ENCODE data around the gene ACSM6.

The ACSM6 gene

DNA sequence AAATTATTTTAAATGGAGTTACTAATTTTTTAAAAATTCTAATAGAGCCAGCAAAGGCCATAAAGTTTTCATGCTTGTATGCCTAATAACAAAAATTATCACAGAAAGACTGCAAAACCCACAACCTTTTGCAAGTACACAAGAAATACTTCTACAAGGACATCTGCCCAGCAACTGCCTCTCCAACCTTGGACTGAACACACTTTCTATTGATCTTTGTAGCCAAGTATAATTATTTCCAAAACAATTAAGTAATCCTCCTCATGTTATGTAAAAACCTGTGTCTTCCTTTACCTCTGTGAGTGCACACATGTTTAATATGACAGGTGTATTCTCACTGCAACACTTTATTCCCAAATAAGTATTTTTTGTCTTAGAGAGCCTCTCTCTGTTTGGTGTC lies 16.6 kb upstream of the ACSM6 start (continued):
- TF ChIP-seq ESRRG (CRISPR knock-in tag; IDR thresholded peaks at IDR 0.05), result no peak
- TF ChIP-seq TOX (CRISPR knock-in tag; IDR thresholded peaks at IDR 0.05; ENCODE audit: borderline replicate concordance), result no peak
- no peak for TF ChIP-seq ISL1 (CRISPR knock-in tag; IDR thresholded peaks at IDR 0.05)
- TF ChIP-seq ZFP3 (CRISPR knock-in tag; IDR thresholded peaks at IDR 0.05), result no peak
- TF ChIP-seq ZNF8 (CRISPR knock-in tag; IDR thresholded peaks at IDR 0.05), result no peak
- no peak for TF ChIP-seq ZC3H10 (CRISPR knock-in tag; IDR thresholded peaks at IDR 0.05)
- TF ChIP-seq GLIS3 (CRISPR knock-in tag; IDR thresholded peaks at IDR 0.05), result no peak

DNA sequence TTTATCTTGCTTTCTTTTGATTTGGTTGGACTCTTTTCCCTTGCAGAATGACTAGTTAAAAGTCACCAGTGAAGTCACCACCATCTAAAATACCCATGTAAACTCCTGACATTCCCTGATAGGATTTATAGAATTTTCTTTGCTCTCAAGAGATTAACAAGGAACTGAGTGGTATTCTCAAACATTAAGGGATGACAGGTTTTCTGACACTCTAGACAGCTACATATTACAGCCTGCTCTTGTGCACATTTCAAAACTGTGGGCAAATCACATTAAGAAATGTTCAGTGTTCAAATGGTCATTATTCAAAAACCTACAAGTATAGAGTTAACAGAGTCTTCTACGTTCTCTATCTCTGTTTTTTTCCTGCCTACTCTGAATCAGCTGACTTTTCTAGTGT lies 15.8 kb upstream of the ACSM6 start:
- no peak for TF ChIP-seq CSDC2 (CRISPR knock-in tag; IDR thresholded peaks at IDR 0.05)
- TF ChIP-seq OSR1 (CRISPR knock-in tag; IDR thresholded peaks at IDR 0.05), result no peak
- no peak for TF ChIP-seq PPARA (CRISPR knock-in tag; IDR thresholded peaks at IDR 0.05; ENCODE audit: borderline replicate concordance)
- no peak for TF ChIP-seq ZC3H10 (CRISPR knock-in tag; IDR thresholded peaks at IDR 0.05)
- no peak for TF ChIP-seq ZFP30 (CRISPR knock-in tag; IDR thresholded peaks at IDR 0.05)
- TF ChIP-seq TSHZ2 (CRISPR knock-in tag; IDR thresholded peaks at IDR 0.05), result no peak
- TF ChIP-seq POU6F1 (CRISPR knock-in tag; IDR thresholded peaks at IDR 0.05; ENCODE audit: borderline replicate concordance, low read depth), result no peak
- no peak for TF ChIP-seq ZFP3 (CRISPR knock-in tag; IDR thresholded peaks at IDR 0.05)
- TF ChIP-seq, protein P1, sequence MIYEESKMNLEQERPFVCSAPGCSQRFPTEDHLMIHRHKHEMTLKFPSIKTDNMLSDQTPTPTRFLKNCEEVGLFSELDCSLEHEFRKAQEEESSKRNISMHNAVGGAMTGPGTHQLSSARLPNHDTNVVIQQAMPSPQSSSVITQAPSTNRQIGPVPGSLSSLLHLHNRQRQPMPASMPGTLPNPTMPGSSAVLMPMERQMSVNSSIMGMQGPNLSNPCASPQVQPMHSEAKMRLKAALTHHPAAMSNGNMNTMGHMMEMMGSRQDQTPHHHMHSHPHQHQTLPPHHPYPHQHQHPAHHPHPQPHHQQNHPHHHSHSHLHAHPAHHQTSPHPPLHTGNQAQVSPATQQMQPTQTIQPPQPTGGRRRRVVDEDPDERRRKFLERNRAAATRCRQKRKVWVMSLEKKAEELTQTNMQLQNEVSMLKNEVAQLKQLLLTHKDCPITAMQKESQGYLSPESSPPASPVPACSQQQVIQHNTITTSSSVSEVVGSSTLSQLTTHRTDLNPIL (CRISPR knock-in tag; IDR thresholded peaks at IDR 0.05; ENCODE audit: low read depth), result no peak
- no peak for TF ChIP-seq TCF4 (CRISPR knock-in tag; IDR thresholded peaks at IDR 0.05; ENCODE audit: borderline replicate concordance)
- TF ChIP-seq ZNF8 (CRISPR knock-in tag; IDR thresholded peaks at IDR 0.05), result no peak
- no peak for TF ChIP-seq SNAI2 (CRISPR knock-in tag; IDR thresholded peaks at IDR 0.05)
- no peak for TF ChIP-seq RARB (CRISPR knock-in tag; IDR thresholded peaks at IDR 0.05)
- no peak for TF ChIP-seq ARNTL (CRISPR knock-in tag; IDR thresholded peaks at IDR 0.05; ENCODE audit: borderline replicate concordance, low read depth)
- no peak for TF ChIP-seq TOX (CRISPR knock-in tag; IDR thresholded peaks at IDR 0.05; ENCODE audit: borderline replicate concordance)
- no peak for ATAC-seq

GRCh38 chr10:95178797-95179196 lies 15.2 kb upstream of the ACSM6 start:
- no peak for TF ChIP-seq ZC3H10 (CRISPR knock-in tag; IDR thresholded peaks at IDR 0.05)
- TF ChIP-seq PPARA (CRISPR knock-in tag; IDR thresholded peaks at IDR 0.05; ENCODE audit: borderline replicate concordance), result no peak
- TF ChIP-seq BACH2 (CRISPR knock-in tag; IDR thresholded peaks at IDR 0.05; ENCODE audit: borderline replicate concordance), result no peak
- TF ChIP-seq ZFP3 (CRISPR knock-in tag; IDR thresholded peaks at IDR 0.05), result no peak
- TF ChIP-seq OSR1 (CRISPR knock-in tag; IDR thresholded peaks at IDR 0.05), result no peak
- TF ChIP-seq TCF4 (CRISPR knock-in tag; IDR thresholded peaks at IDR 0.05; ENCODE audit: borderline replicate concordance), result no peak
- TF ChIP-seq ARNTL (CRISPR knock-in tag; IDR thresholded peaks at IDR 0.05; ENCODE audit: borderline replicate concordance, low read depth), result no peak
- TF ChIP-seq TSHZ2 (CRISPR knock-in tag; IDR thresholded peaks at IDR 0.05), result no peak
- TF ChIP-seq POU6F1 (CRISPR knock-in tag; IDR thresholded peaks at IDR 0.05; ENCODE audit: borderline replicate concordance, low read depth), result no peak
- no peak for TF ChIP-seq ZNF565 (CRISPR knock-in tag; conservative IDR thresholded peaks at IDR 0.05; ENCODE audit: low read depth)
- TF ChIP-seq, protein P2, sequence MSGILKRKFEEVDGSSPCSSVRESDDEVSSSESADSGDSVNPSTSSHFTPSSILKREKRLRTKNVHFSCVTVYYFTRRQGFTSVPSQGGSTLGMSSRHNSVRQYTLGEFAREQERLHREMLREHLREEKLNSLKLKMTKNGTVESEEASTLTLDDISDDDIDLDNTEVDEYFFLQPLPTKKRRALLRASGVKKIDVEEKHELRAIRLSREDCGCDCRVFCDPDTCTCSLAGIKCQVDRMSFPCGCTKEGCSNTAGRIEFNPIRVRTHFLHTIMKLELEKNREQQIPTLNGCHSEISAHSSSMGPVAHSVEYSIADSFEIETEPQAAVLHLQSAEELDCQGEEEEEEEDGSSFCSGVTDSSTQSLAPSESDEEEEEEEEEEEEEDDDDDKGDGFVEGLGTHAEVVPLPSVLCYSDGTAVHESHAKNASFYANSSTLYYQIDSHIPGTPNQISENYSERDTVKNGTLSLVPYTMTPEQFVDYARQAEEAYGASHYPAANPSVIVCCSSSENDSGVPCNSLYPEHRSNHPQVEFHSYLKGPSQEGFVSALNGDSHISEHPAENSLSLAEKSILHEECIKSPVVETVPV (CRISPR knock-in tag; IDR thresholded peaks at IDR 0.05), result no peak
- TF ChIP-seq, protein P1 (CRISPR knock-in tag; IDR thresholded peaks at IDR 0.05; ENCODE audit: low read depth), result no peak
- TF ChIP-seq ESRRG (CRISPR knock-in tag; IDR thresholded peaks at IDR 0.05), result no peak
- no peak for TF ChIP-seq GLIS3 (CRISPR knock-in tag; IDR thresholded peaks at IDR 0.05)
- no peak for ATAC-seq
